ENCODE measurements around the gene CNMD.

- TF ChIP-seq, protein P1, sequence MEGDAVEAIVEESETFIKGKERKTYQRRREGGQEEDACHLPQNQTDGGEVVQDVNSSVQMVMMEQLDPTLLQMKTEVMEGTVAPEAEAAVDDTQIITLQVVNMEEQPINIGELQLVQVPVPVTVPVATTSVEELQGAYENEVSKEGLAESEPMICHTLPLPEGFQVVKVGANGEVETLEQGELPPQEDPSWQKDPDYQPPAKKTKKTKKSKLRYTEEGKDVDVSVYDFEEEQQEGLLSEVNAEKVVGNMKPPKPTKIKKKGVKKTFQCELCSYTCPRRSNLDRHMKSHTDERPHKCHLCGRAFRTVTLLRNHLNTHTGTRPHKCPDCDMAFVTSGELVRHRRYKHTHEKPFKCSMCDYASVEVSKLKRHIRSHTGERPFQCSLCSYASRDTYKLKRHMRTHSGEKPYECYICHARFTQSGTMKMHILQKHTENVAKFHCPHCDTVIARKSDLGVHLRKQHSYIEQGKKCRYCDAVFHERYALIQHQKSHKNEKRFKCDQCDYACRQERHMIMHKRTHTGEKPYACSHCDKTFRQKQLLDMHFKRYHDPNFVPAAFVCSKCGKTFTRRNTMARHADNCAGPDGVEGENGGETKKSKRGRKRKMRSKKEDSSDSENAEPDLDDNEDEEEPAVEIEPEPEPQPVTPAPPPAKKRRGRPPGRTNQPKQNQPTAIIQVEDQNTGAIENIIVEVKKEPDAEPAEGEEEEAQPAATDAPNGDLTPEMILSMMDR (conservative IDR thresholded peaks at IDR 0.05): no peak
- no peak for TF ChIP-seq ZFX (IDR thresholded peaks at IDR 0.05)
These were observed 37.7 kb downstream of the CNMD start for GRCh38 chr13:52701728-52702465.
